Transverse colon (tissue), 4 donors: ENCODE results near the gene GJB3. TPM values are rescaled to one million over a fixed set of nuclear protein-coding genes. Genes with fewer than 3 reads are reported as not detected.
"Not testable (repeated sequence)": the region's sequence is repeated elsewhere in the genome, so short reads cannot be mapped to it uniquely, and the experiment has no call there.

ENCODE experiments used
- DNase-seq: peaks from one replicate; pipeline ENCODE4 v3.0.0-alpha.2; 2019
- H3K27ac ChIP-seq, 4 donors: fragments of 200-600 bp; sonication (generic); 2 replicates each; pipeline ENCODE4 v1.5.1; 2016 to 2018; ENCODE audit warnings: inconsistent platforms in 4 of 4
- H3K27me3 ChIP-seq: fragments of 200-600 bp; sonication (generic); 2 replicates; pipeline ENCODE4 v1.5.1; 2017; ENCODE audit warnings: inconsistent platforms
- H3K36me3 ChIP-seq, 4 donors: fragments of 200-600 bp; sonication (generic); 2 replicates each; pipeline ENCODE4 v1.5.1; 2017 to 2019; ENCODE audit warnings: inconsistent platforms in 4 of 4
- H3K4me1 ChIP-seq, 4 donors: fragments of 200-600 bp; sonication (generic); 2 replicates each; pipeline ENCODE4 v1.5.1; 2017 to 2020; ENCODE audit warnings: inconsistent platforms in 4 of 4
- H3K4me3 ChIP-seq, 4 donors: fragments of 200-600 bp; sonication (generic); 1 replicate in 1 of 4; 2 replicates in 3 of 4; pipeline versions ENCODE4 v1.5.1 to v1.6.1; 2017 to 2019; ENCODE audit warnings: inconsistent platforms in 4 of 4
- H3K9me3 ChIP-seq, 2 donors: fragments of 200-600 bp; sonication (generic); 2 replicates each; pipeline ENCODE4 v1.5.1; 2017 to 2019; ENCODE audit warnings: inconsistent platforms in 2 of 2
- CTCF ChIP-seq, 5 experiments: fragments of 200-600 bp in 3 of 5; fragments of 450-650 bp in 2 of 5; sonication (generic) in 3 of 5; IDR thresholded peaks; 1 replicate in 2 of 5; 2 replicates in 3 of 5; pipeline ENCODE4 v1.5.1; 2016 to 2017; ENCODE audit warnings: antibody characterized with exemption in 5 of 5, inconsistent platforms in 3 of 5, mild to moderate bottlenecking in 2 of 5, moderate library complexity in 1 of 5
- EP300 ChIP-seq: sonication (generic); formaldehyde crosslinking; IDR thresholded peaks from one replicate; pipeline ENCODE4 v1.6.1; 2017; ENCODE audit warnings: antibody characterized with exemption, low read depth
- POLR2A ChIP-seq: fragments of 450-650 bp; IDR thresholded peaks from one replicate; pipeline ENCODE4 v1.6.1; 2016; ENCODE audit warnings: antibody characterized with exemption, mild to moderate bottlenecking, moderate library complexity
- POLR2AphosphoS5 ChIP-seq, 3 donors: sonication (generic); formaldehyde crosslinking; IDR thresholded peaks; one replicate each; pipeline ENCODE4 v1.6.1; 2016; ENCODE audit warnings: antibody characterized with exemption in 3 of 3
- WGBS, 2 donors: methylation state at CpG; one replicate each; pipeline ENCODE4 v1.1.5; 2018; ENCODE audit warnings: low coverage in 1 of 2; 5-methylcytosine and 5-hydroxymethylcytosine counted together
- in situ Hi-C, 4 donors: fragments of 200-750 bp; cut with MboI; loops; one replicate each; pipeline versions ENCODE4 v1.15.0 to v1.15.1; 2017; ENCODE audit warnings: low sequenced_read_pairs in 3 of 4, low pct_ligation_motif_present in 1 of 4, low pct_unique_long_range_greater_than_20kb in 1 of 4
- intact Hi-C: fragments of 100-400 bp; cut with DNase I; formaldehyde crosslinking; loops from one replicate; pipeline ENCODE4 v1.15.1; 2023; ENCODE audit warnings: low total_unique reads
- total RNA-seq, 4 donors: library from RNA; depleted of rRNA; stranded (reverse); fragments of >200 nt; gene quantifications; one replicate each; pipeline ENCODE4 v1.1.0, GENCODE V29; 2016

Gene GJB3
- total RNA-seq, 4 donors from 2014 or later = 2.9 to 6.7 TPM; not detected in 2

- TF ChIP-seq POLR2AphosphoS5 (IDR thresholded peaks at IDR 0.05) (no peak), POLR2A (no peak), EP300 (no peak), CTCF (IDR thresholded peaks at IDR 0.05) (no peak)
- intact Hi-C loops = no loop called here
- Histone ChIP-seq H3K27ac (no peak overlapping the region), H3K4me1 (no peaks in the 10 kb centered on the region), H3K4me3 (no peak overlapping the region), H3K27me3 (no peaks in the 10 kb centered on the region), H3K36me3 (no peaks in the 10 kb centered on the region), H3K9me3 (no peaks in the 10 kb centered on the region)
- in situ Hi-C loops = no loop called here
- 90 to 95% methylated on average over 6 to 9 of the region's 9 CpGs for WGBS, 2 donors
- DNase-seq = no peak
These were observed 27.2 kb downstream of the GJB3 start for GRCh38 chr1:34808051-34808810.

GRCh38 chr1:34810781-34811180, 29.8 kb downstream of the GJB3 start:
- H3K27ac ChIP-seq, DNase-seq, H3K27me3 ChIP-seq, in situ Hi-C loops, H3K36me3 ChIP-seq, H3K9me3 ChIP-seq, H3K4me3 ChIP-seq, H3K4me1 ChIP-seq, intact Hi-C loops: not testable (repeated sequence)
- 89 to 92% methylated on average over 3 of the region's 3 CpGs for WGBS, 2 donors

- no peaks in the 10 kb centered on the region for H3K9me3 ChIP-seq
- DNase-seq = no peak
- no peaks in the 10 kb centered on the region for H3K27me3 ChIP-seq
- H3K4me3 ChIP-seq = no peak overlapping the region
- in situ Hi-C loops = no loop called here
- H3K4me1 ChIP-seq = peaks cover 0 to 12% (median 3%) of the 10 kb centered on the region in 4 donors
- no peak overlapping the region for H3K27ac ChIP-seq
- intact Hi-C loops = no loop called here
- no peak for TF ChIP-seq EP300
- no peak for TF ChIP-seq CTCF (IDR thresholded peaks at IDR 0.05)
- TF ChIP-seq POLR2AphosphoS5 (IDR thresholded peaks at IDR 0.05) = no peak
- no peak for TF ChIP-seq POLR2A
- H3K36me3 ChIP-seq = no peaks in the 10 kb centered on the region
These were observed 35.3 kb downstream of the GJB3 start for GRCh38 chr1:34816332-34816731.

GRCh38 chr1:34816778-34817177, 35.8 kb downstream of the GJB3 start:
- in situ Hi-C loops (no loop called here), intact Hi-C loops (no loop called here)
- no peak for DNase-seq
- TF ChIP-seq CTCF (IDR thresholded peaks at IDR 0.05) = no peak
- TF ChIP-seq EP300 = no peak
- no peak for TF ChIP-seq POLR2A
- no peak for TF ChIP-seq POLR2AphosphoS5 (IDR thresholded peaks at IDR 0.05)
- no peaks in the 10 kb centered on the region for H3K27me3 ChIP-seq
- H3K36me3 ChIP-seq = no peaks in the 10 kb centered on the region
- H3K4me1 ChIP-seq = peaks cover 0 to 12% (median 3%) of the 10 kb centered on the region in 4 donors
- no peak overlapping the region for H3K27ac ChIP-seq
- no peak overlapping the region for H3K4me3 ChIP-seq
- WGBS, 2 donors = 49 to 64% methylated on average over 2 to 3 of the region's 3 CpGs
- no peaks in the 10 kb centered on the region for H3K9me3 ChIP-seq

GRCh38 chr1:34818862-34819261, 37.8 kb downstream of the GJB3 start:
- in situ Hi-C loops, H3K9me3 ChIP-seq, DNase-seq, H3K4me3 ChIP-seq, H3K27ac ChIP-seq, H3K36me3 ChIP-seq, H3K27me3 ChIP-seq, intact Hi-C loops: not testable (repeated sequence)
- H3K4me1 ChIP-seq = peaks cover 0 to 12% (median 3%) of the 10 kb centered on the region in 4 donors
- WGBS, 2 donors = 94 to 100% methylated on average over 2 of the region's 2 CpGs
